ENCODE data around the gene ACOX1. TPM values are rescaled to one million over a fixed set of nuclear protein-coding genes. Genes with fewer than 3 reads are reported as not detected.

Gene ACOX1
- total and polyA plus RNA-seq, 2 of the 13 experiments (the other 11 are each of a cell fraction or from before 2014, with no cell fraction given): 86.4 to 120 TPM

GRCh38 chr17:75904749-75905521 is 74.0 kb downstream of the ACOX1 start, which contains the start of gene MRPL38 (continued):
- peak; percentile 79 for TF ChIP-seq PITX1 (CRISPR knock-in tag; IDR thresholded peaks at IDR 0.05)
- peak; percentile 94 for TF ChIP-seq IRF9 (CRISPR knock-in tag; IDR thresholded peaks at IDR 0.05; ENCODE audit: borderline replicate concordance)
- TF ChIP-seq GZF1 (CRISPR knock-in tag; IDR thresholded peaks at IDR 0.05): peak; percentile 82
- peak; percentile 94 for TF ChIP-seq ZBTB4 (CRISPR knock-in tag; IDR thresholded peaks at IDR 0.05; ENCODE audit: borderline replicate concordance)
- 0 out of 2 replicates have a peak, but pooled peaks have one; percentile 88 for TF ChIP-seq KIAA2018 (CRISPR knock-in tag; IDR thresholded peaks at IDR 0.05; ENCODE audit: borderline replicate concordance)
- peak; percentile 99 for TF ChIP-seq ZFY (CRISPR knock-in tag; IDR thresholded peaks at IDR 0.05)
- TF ChIP-seq HDAC6 (IDR thresholded peaks at IDR 0.05; ENCODE audit: low read depth, low read length): no peak
- TF ChIP-seq MATR3 (CRISPR knock-in tag; IDR thresholded peaks at IDR 0.05): no peak
- TF ChIP-seq MZF1 (CRISPR knock-in tag; IDR thresholded peaks at IDR 0.05; ENCODE audit: borderline replicate concordance): no peak
- TF ChIP-seq ZNF430 (CRISPR knock-in tag; IDR thresholded peaks at IDR 0.05): peak; percentile 96
- TF ChIP-seq KDM5A (IDR thresholded peaks at IDR 0.05; ENCODE audit: borderline replicate concordance, low read length): peak; percentile 28; the same call in 1 of the 2 replicates
